K562 (cell line): ENCODE measurements around the gene DENND6A. TPM values are rescaled to one million over a fixed set of nuclear protein-coding genes. Genes with fewer than 3 reads are reported as not detected.

ENCODE experiments used
- BRCA1 ChIP-seq, 2 experiments: fragments of 450-650 bp in 1 of 2; sonication (generic) in 1 of 2; formaldehyde crosslinking in 1 of 2; IDR thresholded peaks; 2 replicates each; pipeline versions ENCODE4 v1.5.0 to v1.6.1; 2017 to 2020; ENCODE audit warnings: mild to moderate bottlenecking in 1 of 2, missing genetic modification reagents in 1 of 2
- CBFB ChIP-seq: sonication (generic); formaldehyde crosslinking; IDR thresholded peaks from 2 replicates; pipeline ENCODE4 v1.4.0; 2020; ENCODE audit warnings: mild to moderate bottlenecking, missing genetic modification reagents
- FIP1L1 ChIP-seq: fragments of 200-400 bp; formaldehyde crosslinking; IDR thresholded peaks from 2 replicates; pipeline ENCODE4 v1.6.1; 2018; ENCODE audit warnings: mild to moderate bottlenecking, low read depth, low read length; ENCODE audit not compliant: poor library complexity, severe bottlenecking
- GABPB1 ChIP-seq: sonication (generic); formaldehyde crosslinking; IDR thresholded peaks from 2 replicates; pipeline ENCODE4 v1.8.0; 2022; ENCODE audit warnings: mild to moderate bottlenecking, missing genetic modification reagents
- ZBTB1 ChIP-seq: sonication (generic); formaldehyde crosslinking; IDR thresholded peaks from 2 replicates; pipeline ENCODE4 v1.8.1; 2023; ENCODE audit warnings: missing genetic modification reagents, low read depth, mild to moderate bottlenecking, borderline replicate concordance
- polyA plus RNA-seq, 8 experiments: library from polyadenylated mRNA; depleted of rRNA in 4 of 8; stranded (reverse) in 5 of 8; unstranded in 3 of 8; fragments of >200 nt; fragmentation: Nextera tagmentation in 2 of 8; fragmentation: Illumina TruSeq in 1 of 8; extraction: Ambion mirVana in 2 of 8; extraction: Trizol in 1 of 8; gene quantifications; 2 replicates each; pipeline versions ENCODE4 v1.2.1 to v1.2.3, GENCODE V29; 2011 to 2014; ENCODE audit warnings: inconsistent platforms in 1 of 8, missing spikeins in 1 of 8
- total RNA-seq, 7 experiments: library from RNA; depleted of rRNA in 6 of 7; stranded (reverse); fragments of >200 nt in 6 of 7; fragmentation: Illumina TruSeq in 2 of 7; extraction: Trizol in 2 of 7; gene quantifications; 2 replicates each; pipeline versions ENCODE4 v1.2.1 to v1.2.3, GENCODE V29; 2011 to 2021; ENCODE audit warnings: low replicate concordance in 1 of 7
- TF ChIP-seq, protein P1 (sequence below): fragments of 450-650 bp; IDR thresholded peaks from 2 replicates; pipeline ENCODE4 v1.6.1; 2018; ENCODE audit not compliant: partially characterized antibody
- TF ChIP-seq, protein P2 (sequence below): fragments of 200-600 bp; sonication (generic); IDR thresholded peaks from one replicate; pipeline ENCODE4 v1.6.1; 2012; ENCODE audit warnings: mild to moderate bottlenecking, low read depth, low read length, inconsistent platforms
- TF ChIP-seq, protein P3 (sequence below): sonication (generic); formaldehyde crosslinking; IDR thresholded peaks from 2 replicates; pipeline ENCODE4 v1.8.1; 2023; ENCODE audit warnings: mild to moderate bottlenecking, missing genetic modification reagents

The DENND6A gene
- total and polyA plus RNA-seq, 9 of the 15 experiments (the other 6 are each of a cell fraction or from before 2014, with no cell fraction given) = 1.5 to 12.7 (median 7.1) TPM

DNA sequence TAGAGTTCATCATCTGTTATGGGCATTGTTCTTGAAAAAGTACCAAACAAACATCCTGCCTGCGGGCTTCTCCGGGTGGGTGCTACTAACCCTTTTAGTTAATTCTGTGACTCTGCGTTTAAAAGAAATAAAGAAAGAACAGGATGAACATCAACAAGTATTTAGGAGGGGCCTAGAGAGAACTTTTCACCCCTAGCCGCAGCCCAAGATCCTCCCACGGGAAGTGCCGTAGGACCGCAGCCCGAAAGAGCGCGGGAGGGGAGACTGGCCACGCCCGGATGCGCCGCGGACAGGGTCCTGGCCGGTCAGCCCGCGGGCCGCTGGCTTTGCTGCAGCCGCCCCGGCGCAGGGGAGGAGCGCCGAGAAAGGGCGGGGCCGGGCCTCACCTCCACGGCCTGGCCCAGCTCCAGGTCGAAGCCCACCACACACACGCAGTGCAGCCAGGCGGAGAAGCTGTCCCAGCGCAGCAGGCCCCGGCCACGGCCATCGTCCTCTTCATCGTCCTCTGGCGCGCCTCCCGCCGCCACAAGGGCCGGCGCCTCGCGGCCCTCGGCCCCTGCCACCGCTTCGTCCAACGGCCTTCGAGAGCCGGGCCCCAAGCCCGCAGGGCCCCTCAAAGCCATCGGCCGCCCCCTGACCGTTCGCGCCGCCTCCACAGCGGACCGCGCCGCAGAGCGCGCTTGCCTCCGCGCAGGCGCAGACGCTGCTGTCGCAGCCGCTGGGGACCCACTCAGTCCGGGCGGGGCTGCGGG is at the start of gene DENND6A (continued):
- TF ChIP-seq, protein P1, sequence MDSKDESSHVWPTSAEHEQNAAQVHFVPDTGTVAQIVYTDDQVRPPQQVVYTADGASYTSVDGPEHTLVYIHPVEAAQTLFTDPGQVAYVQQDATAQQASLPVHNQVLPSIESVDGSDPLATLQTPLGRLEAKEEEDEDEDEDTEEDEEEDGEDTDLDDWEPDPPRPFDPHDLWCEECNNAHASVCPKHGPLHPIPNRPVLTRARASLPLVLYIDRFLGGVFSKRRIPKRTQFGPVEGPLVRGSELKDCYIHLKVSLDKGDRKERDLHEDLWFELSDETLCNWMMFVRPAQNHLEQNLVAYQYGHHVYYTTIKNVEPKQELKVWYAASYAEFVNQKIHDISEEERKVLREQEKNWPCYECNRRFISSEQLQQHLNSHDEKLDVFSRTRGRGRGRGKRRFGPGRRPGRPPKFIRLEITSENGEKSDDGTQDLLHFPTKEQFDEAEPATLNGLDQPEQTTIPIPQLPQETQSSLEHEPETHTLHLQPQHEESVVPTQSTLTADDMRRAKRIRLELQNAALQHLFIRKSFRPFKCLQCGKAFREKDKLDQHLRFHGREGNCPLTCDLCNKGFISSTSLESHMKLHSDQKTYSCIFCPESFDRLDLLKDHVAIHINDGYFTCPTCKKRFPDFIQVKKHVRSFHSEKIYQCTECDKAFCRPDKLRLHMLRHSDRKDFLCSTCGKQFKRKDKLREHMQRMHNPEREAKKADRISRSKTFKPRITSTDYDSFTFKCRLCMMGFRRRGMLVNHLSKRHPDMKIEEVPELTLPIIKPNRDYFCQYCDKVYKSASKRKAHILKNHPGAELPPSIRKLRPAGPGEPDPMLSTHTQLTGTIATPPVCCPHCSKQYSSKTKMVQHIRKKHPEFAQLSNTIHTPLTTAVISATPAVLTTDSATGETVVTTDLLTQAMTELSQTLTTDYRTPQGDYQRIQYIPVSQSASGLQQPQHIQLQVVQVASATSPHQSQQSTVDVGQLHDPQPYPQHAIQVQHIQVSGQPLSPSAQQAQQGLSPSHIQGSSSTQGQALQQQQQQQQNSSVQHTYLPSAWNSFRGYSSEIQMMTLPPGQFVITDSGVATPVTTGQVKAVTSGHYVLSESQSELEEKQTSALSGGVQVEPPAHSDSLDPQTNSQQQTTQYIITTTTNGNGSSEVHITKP = no peak
- TF ChIP-seq BRCA1 (IDR thresholded peaks at IDR 0.05) (no peak), BRCA1 (CRISPR knock-in tag; IDR thresholded peaks at IDR 0.05) (no peak), FIP1L1 (peak; percentile 58), GABPB1 (CRISPR knock-in tag) (peak; percentile 76), ZBTB1 (CRISPR knock-in tag) (peak; percentile 56; the same call in 1 of the 2 replicates), CBFB (no peak)
- TF ChIP-seq, protein P2, sequence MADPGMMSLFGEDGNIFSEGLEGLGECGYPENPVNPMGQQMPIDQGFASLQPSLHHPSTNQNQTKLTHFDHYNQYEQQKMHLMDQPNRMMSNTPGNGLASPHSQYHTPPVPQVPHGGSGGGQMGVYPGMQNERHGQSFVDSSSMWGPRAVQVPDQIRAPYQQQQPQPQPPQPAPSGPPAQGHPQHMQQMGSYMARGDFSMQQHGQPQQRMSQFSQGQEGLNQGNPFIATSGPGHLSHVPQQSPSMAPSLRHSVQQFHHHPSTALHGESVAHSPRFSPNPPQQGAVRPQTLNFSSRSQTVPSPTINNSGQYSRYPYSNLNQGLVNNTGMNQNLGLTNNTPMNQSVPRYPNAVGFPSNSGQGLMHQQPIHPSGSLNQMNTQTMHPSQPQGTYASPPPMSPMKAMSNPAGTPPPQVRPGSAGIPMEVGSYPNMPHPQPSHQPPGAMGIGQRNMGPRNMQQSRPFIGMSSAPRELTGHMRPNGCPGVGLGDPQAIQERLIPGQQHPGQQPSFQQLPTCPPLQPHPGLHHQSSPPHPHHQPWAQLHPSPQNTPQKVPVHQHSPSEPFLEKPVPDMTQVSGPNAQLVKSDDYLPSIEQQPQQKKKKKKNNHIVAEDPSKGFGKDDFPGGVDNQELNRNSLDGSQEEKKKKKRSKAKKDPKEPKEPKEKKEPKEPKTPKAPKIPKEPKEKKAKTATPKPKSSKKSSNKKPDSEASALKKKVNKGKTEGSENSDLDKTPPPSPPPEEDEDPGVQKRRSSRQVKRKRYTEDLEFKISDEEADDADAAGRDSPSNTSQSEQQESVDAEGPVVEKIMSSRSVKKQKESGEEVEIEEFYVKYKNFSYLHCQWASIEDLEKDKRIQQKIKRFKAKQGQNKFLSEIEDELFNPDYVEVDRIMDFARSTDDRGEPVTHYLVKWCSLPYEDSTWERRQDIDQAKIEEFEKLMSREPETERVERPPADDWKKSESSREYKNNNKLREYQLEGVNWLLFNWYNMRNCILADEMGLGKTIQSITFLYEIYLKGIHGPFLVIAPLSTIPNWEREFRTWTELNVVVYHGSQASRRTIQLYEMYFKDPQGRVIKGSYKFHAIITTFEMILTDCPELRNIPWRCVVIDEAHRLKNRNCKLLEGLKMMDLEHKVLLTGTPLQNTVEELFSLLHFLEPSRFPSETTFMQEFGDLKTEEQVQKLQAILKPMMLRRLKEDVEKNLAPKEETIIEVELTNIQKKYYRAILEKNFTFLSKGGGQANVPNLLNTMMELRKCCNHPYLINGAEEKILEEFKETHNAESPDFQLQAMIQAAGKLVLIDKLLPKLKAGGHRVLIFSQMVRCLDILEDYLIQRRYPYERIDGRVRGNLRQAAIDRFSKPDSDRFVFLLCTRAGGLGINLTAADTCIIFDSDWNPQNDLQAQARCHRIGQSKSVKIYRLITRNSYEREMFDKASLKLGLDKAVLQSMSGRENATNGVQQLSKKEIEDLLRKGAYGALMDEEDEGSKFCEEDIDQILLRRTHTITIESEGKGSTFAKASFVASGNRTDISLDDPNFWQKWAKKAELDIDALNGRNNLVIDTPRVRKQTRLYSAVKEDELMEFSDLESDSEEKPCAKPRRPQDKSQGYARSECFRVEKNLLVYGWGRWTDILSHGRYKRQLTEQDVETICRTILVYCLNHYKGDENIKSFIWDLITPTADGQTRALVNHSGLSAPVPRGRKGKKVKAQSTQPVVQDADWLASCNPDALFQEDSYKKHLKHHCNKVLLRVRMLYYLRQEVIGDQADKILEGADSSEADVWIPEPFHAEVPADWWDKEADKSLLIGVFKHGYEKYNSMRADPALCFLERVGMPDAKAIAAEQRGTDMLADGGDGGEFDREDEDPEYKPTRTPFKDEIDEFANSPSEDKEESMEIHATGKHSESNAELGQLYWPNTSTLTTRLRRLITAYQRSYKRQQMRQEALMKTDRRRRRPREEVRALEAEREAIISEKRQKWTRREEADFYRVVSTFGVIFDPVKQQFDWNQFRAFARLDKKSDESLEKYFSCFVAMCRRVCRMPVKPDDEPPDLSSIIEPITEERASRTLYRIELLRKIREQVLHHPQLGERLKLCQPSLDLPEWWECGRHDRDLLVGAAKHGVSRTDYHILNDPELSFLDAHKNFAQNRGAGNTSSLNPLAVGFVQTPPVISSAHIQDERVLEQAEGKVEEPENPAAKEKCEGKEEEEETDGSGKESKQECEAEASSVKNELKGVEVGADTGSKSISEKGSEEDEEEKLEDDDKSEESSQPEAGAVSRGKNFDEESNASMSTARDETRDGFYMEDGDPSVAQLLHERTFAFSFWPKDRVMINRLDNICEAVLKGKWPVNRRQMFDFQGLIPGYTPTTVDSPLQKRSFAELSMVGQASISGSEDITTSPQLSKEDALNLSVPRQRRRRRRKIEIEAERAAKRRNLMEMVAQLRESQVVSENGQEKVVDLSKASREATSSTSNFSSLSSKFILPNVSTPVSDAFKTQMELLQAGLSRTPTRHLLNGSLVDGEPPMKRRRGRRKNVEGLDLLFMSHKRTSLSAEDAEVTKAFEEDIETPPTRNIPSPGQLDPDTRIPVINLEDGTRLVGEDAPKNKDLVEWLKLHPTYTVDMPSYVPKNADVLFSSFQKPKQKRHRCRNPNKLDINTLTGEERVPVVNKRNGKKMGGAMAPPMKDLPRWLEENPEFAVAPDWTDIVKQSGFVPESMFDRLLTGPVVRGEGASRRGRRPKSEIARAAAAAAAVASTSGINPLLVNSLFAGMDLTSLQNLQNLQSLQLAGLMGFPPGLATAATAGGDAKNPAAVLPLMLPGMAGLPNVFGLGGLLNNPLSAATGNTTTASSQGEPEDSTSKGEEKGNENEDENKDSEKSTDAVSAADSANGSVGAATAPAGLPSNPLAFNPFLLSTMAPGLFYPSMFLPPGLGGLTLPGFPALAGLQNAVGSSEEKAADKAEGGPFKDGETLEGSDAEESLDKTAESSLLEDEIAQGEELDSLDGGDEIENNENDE = no peak
- TF ChIP-seq, protein P3, sequence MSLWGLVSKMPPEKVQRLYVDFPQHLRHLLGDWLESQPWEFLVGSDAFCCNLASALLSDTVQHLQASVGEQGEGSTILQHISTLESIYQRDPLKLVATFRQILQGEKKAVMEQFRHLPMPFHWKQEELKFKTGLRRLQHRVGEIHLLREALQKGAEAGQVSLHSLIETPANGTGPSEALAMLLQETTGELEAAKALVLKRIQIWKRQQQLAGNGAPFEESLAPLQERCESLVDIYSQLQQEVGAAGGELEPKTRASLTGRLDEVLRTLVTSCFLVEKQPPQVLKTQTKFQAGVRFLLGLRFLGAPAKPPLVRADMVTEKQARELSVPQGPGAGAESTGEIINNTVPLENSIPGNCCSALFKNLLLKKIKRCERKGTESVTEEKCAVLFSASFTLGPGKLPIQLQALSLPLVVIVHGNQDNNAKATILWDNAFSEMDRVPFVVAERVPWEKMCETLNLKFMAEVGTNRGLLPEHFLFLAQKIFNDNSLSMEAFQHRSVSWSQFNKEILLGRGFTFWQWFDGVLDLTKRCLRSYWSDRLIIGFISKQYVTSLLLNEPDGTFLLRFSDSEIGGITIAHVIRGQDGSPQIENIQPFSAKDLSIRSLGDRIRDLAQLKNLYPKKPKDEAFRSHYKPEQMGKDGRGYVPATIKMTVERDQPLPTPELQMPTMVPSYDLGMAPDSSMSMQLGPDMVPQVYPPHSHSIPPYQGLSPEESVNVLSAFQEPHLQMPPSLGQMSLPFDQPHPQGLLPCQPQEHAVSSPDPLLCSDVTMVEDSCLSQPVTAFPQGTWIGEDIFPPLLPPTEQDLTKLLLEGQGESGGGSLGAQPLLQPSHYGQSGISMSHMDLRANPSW (CRISPR knock-in tag) = no peak
